GM12878 (cell line): Measurements from ENCODE around the gene SIGLEC6. TPM values are rescaled to one million over a fixed set of nuclear protein-coding genes. Genes with fewer than 3 reads are reported as not detected.

Experiments
- ATAC-seq: fragments of 200-7000 bp; cut with Tn5 transposase; 3 replicates; pipeline ENCODE4 v1.9.1; 2020; ENCODE audit warnings: mild to moderate bottlenecking, moderate library complexity
- BruUV-seq: library from RNA; stranded (reverse); fragments of 400-500 nt; replicated peaks from 2 replicates; lab custom pipeline; 2021; lab: Mats Ljungman, UMichigan
- CTCF ChIA-PET: fragments of 300-600 bp; sonication (Branson Sonifier 250); formaldehyde crosslinking; extraction: SDS; loops from one replicate; lab custom pipeline; 2021; ENCODE audit warnings: inconsistent platforms; lab: Yijun Ruan, JAX
- POLR2A ChIA-PET: fragments of 350-600 bp; formaldehyde crosslinking; extraction: SDS; loops from one replicate; lab custom pipeline; 2021; ENCODE audit warnings: inconsistent platforms; lab: Charles Lee
- RAD21 ChIA-PET: fragments of 300-600 bp; sonication (Branson Sonifier 250); formaldehyde crosslinking; loops from one replicate; lab custom pipeline; 2023; ENCODE audit warnings: antibody characterized with exemption; ENCODE audit not compliant: unreplicated experiment; lab: Charles Lee
- SMC1A ChIA-PET: fragments of 300-600 bp; sonication (Branson Sonifier 250); formaldehyde crosslinking; loops from one replicate; lab custom pipeline; 2023; ENCODE audit not compliant: unreplicated experiment, uncharacterized antibody; lab: Charles Lee
- DNase-seq: peaks from one replicate; pipeline ENCODE4 v3.0.0-alpha.2; 2011; ENCODE audit warnings: low read depth, low spot score
- FAIRE-seq: peaks from 3 replicates; lab custom pipeline; 2011; peaks lifted over from hg19 to GRCh38; lab: Jason Lieb, UNC
- H2AFZ ChIP-seq: 2 replicates; pipeline ENCODE4 v1.6.0; 2011; ENCODE audit warnings: low read depth, low read length, control low read depth; ENCODE audit not compliant: control insufficient read depth
- H3K27ac ChIP-seq: 2 replicates; pipeline ENCODE4 v1.5.1; 2011; ENCODE audit warnings: control low read depth; ENCODE audit not compliant: control insufficient read depth, insufficient read depth
- H3K27me3 ChIP-seq, 2 experiments: replicated peaks in 1 of 2; 2 replicates each; pipeline versions ENCODE4 v1.6.0 to v1.6.1; 2011; ENCODE audit warnings: low read length in 1 of 2; ENCODE audit not compliant: control insufficient read depth in 2 of 2, insufficient read depth in 2 of 2
- H3K36me3 ChIP-seq, 2 experiments: 2 replicates each; pipeline ENCODE4 v1.5.1; 2011; ENCODE audit warnings: low read length in 1 of 2; ENCODE audit not compliant: control insufficient read depth in 2 of 2, insufficient read depth in 2 of 2
- H3K4me1 ChIP-seq: 2 replicates; pipeline ENCODE4 v1.6.1; 2011; ENCODE audit warnings: mild to moderate bottlenecking, low read length, moderate library complexity, mixed read lengths; ENCODE audit not compliant: control insufficient read depth, insufficient read depth
- H3K4me2 ChIP-seq: 2 replicates; pipeline ENCODE4 v1.6.0; 2011; ENCODE audit warnings: control low read depth; ENCODE audit not compliant: control insufficient read depth, insufficient read depth
- H3K4me3 ChIP-seq: fragments of 200-600 bp; sonication (generic); 2 replicates; pipeline ENCODE4 v1.5.1; 2016
- H3K79me2 ChIP-seq: 2 replicates; pipeline ENCODE4 v1.6.0; 2011; ENCODE audit warnings: low read length; ENCODE audit not compliant: control insufficient read depth, insufficient read depth
- H3K9ac ChIP-seq: 2 replicates; pipeline ENCODE4 v1.8.0; 2011; ENCODE audit warnings: low read length, control low read depth, mixed read lengths; ENCODE audit not compliant: control insufficient read depth, insufficient read depth
- H3K9me3 ChIP-seq: replicated peaks from 3 replicates; pipeline ENCODE4 v1.5.1; 2011; ENCODE audit warnings: mild to moderate bottlenecking, low read length; ENCODE audit not compliant: control insufficient read depth, insufficient read depth
- H4K20me1 ChIP-seq: 2 replicates; pipeline ENCODE4 v1.6.0; 2011; ENCODE audit not compliant: control insufficient read depth, insufficient read depth
- EZH2 ChIP-seq: IDR thresholded peaks from 2 replicates; pipeline ENCODE4 v1.6.1; 2012; ENCODE audit warnings: low read depth, mild to moderate bottlenecking, control low read depth, inconsistent platforms, low read length, borderline replicate concordance; ENCODE audit not compliant: control insufficient read depth
- FOXK2 ChIP-seq: fragments of 450-650 bp; IDR thresholded peaks from 2 replicates; pipeline ENCODE4 v1.6.1; 2017; ENCODE audit warnings: mild to moderate bottlenecking, moderate library complexity
- IKZF2 ChIP-seq, 2 experiments: fragments of 450-650 bp; IDR thresholded peaks; 2 replicates each; pipeline ENCODE4 v1.6.1; 2017; ENCODE audit warnings: mild to moderate bottlenecking in 2 of 2, moderate library complexity in 2 of 2
- MEF2B ChIP-seq: fragments of 450-650 bp; IDR thresholded peaks from 2 replicates; pipeline ENCODE4 v1.6.1; 2018; ENCODE audit warnings: mild to moderate bottlenecking, moderate library complexity; ENCODE audit not compliant: partially characterized antibody, poor library complexity, severe bottlenecking
- MTA3 ChIP-seq: IDR thresholded peaks from 2 replicates; pipeline ENCODE4 v1.6.1; 2012; ENCODE audit warnings: low read length, inconsistent platforms, borderline replicate concordance
- ZNF24 ChIP-seq: fragments of 450-650 bp; IDR thresholded peaks from 2 replicates; pipeline ENCODE4 v1.6.1; 2017; ENCODE audit warnings: antibody characterized with exemption, mild to moderate bottlenecking
- WGBS: methylation state at CpG from one replicate; pipeline ENCODE4 v1.1.6; 2016; ENCODE audit warnings: low lambda C conversion rate; ENCODE audit not compliant: insufficient replicate concordance, insufficient coverage; ENCODE audit errors: missing lambda C conversion rate; 5-methylcytosine and 5-hydroxymethylcytosine counted together
- in situ Hi-C: fragments of 300-500 bp; cut with MboI; formaldehyde crosslinking; loops from 9 replicates; pipeline ENCODE4 v1.14.3; 2018; ENCODE audit warnings: mixed read lengths
- intact Hi-C: fragments of 100-400 bp; cut with micrococcal nuclease; formaldehyde crosslinking; loops from one replicate; pipeline ENCODE4 v1.14.2; 2022; ENCODE audit not compliant: unreplicated experiment
- polyA plus RNA-seq, 11 experiments: library from polyadenylated mRNA; depleted of rRNA in 4 of 11; unstranded in 6 of 11; stranded (reverse) in 5 of 11; fragments of >200 nt; fragmentation: Nextera tagmentation in 4 of 11; fragmentation: Illumina TruSeq in 1 of 11; extraction: Ambion mirVana in 4 of 11; extraction: Trizol in 1 of 11; gene quantifications; 1 replicate in 1 of 11; 2 replicates in 10 of 11; pipeline versions ENCODE4 v1.2.1 to v1.2.3, GENCODE V29; 2011 to 2016; ENCODE audit warnings: inconsistent platforms in 2 of 11, missing spikeins in 2 of 11, low read depth in 1 of 11
- total RNA-seq, 4 experiments: library from RNA; depleted of rRNA in 3 of 4; stranded (reverse); fragments of >200 nt in 3 of 4; fragmentation: Illumina TruSeq in 1 of 4; extraction: Trizol in 1 of 4; gene quantifications; 2 replicates each; pipeline versions ENCODE4 v1.2.1 to v1.2.3, GENCODE V29; 2013 to 2021
- TF ChIP-seq, protein P1 (sequence below): fragments of 450-650 bp; IDR thresholded peaks from 2 replicates; pipeline ENCODE4 v1.6.1; 2014; ENCODE audit warnings: mild to moderate bottlenecking
- TF ChIP-seq, protein P2 (sequence below): IDR thresholded peaks from 2 replicates; pipeline ENCODE4 v1.6.1; 2011; ENCODE audit warnings: borderline replicate concordance, low read depth, mild to moderate bottlenecking, moderate library complexity, low read length; ENCODE audit not compliant: insufficient read depth, poor library complexity, severe bottlenecking
- TF ChIP-seq, protein P3 (sequence below): fragments of 450-650 bp; IDR thresholded peaks from 2 replicates; pipeline ENCODE4 v1.6.1; 2017; ENCODE audit warnings: mild to moderate bottlenecking
- TF ChIP-seq, protein P4 (sequence below): IDR thresholded peaks from 2 replicates; pipeline ENCODE4 v1.6.1; 2012; ENCODE audit warnings: low read length, inconsistent platforms

SIGLEC6 gene
- total and polyA plus RNA-seq, 10 of the 15 experiments (the other 5 are each of a cell fraction or from before 2014, with no cell fraction given) = 0.08 to 0.40 (median 0.27) TPM; not detected in 2

DNA sequence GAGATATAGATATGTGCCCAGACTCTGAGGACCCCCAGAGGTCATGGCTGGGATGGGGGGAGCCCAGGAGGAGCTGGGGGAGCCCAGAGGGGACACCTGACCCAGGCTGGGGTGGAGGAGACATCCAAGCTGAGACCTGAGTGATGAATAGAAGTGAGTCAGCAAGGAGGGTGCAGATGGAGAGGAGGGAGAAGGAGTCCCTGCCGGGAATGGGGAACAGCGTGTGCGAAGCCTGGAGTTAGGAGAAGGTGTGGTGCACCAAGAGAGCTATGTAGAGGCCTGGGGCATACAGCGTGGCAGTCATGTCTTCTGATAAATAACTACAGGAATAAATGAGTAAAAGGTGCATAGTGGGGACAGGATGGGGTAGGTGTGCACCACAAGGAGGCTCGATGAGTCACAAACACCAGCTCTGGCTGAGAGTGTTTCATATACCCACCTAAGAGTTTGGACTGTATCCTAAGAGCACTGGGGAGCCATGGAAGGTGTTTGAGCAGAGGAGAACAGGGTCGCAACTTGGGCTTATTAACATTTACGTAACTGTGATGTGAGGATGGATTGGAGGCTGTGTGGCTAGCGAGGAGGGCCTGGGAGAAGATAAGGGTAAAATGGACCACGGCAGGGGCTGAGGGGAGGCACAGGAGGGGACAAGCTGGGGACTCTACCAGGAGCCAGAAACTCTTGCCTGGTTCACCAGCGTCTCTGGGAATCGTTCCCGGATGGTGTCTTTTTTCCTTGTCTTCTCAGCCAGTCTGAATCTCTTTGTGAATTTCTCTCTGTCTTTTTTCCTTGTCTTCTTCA, 51.7 kb downstream of the SIGLEC6 start (continued):
- no peak for TF ChIP-seq EZH2
- TF ChIP-seq, protein P1, sequence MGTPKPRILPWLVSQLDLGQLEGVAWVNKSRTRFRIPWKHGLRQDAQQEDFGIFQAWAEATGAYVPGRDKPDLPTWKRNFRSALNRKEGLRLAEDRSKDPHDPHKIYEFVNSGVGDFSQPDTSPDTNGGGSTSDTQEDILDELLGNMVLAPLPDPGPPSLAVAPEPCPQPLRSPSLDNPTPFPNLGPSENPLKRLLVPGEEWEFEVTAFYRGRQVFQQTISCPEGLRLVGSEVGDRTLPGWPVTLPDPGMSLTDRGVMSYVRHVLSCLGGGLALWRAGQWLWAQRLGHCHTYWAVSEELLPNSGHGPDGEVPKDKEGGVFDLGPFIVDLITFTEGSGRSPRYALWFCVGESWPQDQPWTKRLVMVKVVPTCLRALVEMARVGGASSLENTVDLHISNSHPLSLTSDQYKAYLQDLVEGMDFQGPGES = no peak
- TF ChIP-seq, protein P2, sequence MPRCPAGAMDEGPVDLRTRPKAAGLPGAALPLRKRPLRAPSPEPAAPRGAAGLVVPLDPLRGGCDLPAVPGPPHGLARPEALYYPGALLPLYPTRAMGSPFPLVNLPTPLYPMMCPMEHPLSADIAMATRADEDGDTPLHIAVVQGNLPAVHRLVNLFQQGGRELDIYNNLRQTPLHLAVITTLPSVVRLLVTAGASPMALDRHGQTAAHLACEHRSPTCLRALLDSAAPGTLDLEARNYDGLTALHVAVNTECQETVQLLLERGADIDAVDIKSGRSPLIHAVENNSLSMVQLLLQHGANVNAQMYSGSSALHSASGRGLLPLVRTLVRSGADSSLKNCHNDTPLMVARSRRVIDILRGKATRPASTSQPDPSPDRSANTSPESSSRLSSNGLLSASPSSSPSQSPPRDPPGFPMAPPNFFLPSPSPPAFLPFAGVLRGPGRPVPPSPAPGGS = no peak

DNA sequence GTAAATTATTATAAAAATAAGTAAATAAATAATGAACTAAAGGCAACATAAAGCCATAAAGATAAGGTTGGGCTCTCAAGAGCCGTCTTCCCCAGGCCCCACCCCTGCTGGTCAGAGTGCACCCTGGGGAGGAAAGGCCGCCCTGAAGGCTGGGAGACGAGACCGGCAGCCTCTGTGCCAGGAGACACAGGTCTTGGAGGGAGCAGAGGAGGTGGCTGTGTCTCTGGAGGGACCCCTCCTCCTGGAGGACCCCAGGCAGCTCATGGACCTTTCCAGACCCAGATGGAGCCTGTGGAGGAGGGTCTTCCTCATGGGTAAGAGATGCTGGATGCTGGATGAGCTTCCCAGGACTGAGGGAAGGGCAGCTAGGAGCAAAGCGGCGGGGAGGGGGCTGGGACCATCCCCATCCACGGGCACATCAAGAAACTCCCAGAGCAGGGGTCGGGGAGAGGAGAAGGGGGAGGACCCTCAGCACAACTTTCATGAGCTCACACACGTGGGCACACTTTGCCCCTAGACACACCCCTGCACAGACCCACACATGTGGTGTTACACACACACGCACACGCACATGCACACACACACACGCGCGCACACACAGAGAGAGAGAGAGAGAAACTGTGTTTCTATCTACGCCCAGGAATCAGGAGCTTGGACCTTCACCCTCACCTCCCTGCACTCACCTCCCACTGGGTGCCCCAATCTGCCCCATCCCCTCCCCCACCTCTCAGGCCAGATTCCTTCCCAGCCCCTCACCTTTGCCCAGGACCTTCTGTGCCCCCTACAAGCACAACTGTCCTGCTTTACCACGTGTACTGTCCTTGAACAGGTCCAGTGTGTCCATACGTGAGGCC, 52.9 kb downstream of the SIGLEC6 start, which contains the start of gene CEACAM18:
CEACAM18 (plus strand) TSS at position 159 of the 854 bp plus-strand sequence.
- ChIA-PET POLR2A (no interaction called here), SMC1A (no interaction called here), RAD21 (no interaction called here), CTCF (interaction anchor here (1.0 kb wide), 1 partner anchor 36 kb away, joined by 3 read pairs; no protein-coding TSS in a partner anchor)
- no peaks in the 10 kb centered on the region for H3K79me2 ChIP-seq
- no peaks in the 10 kb centered on the region for H3K4me1 ChIP-seq
- no peak for DNase-seq
- H3K9me3 ChIP-seq = no peaks in the 10 kb centered on the region; the same call in 2 of the 3 replicates
- intact Hi-C loops = no loop called here
- H3K36me3 ChIP-seq = no peaks in the 10 kb centered on the region
- in situ Hi-C loops = no loop called here
- no peak within 1 kb of the TSS for H3K4me3 ChIP-seq
- H3K4me2 ChIP-seq = no peak within 1 kb of the TSS
- ATAC-seq = no peak
- no peak within 1 kb of the TSS for H3K27ac ChIP-seq
- H3K27me3 ChIP-seq = peaks cover 0 to 4% of the 10 kb centered on the region in 2 experiments; a peak in 2 of 4 replicates
- no peak within 1 kb of the TSS for H3K9ac ChIP-seq
- no peak for FAIRE-seq
- H4K20me1 ChIP-seq = no peaks in the 10 kb centered on the region
- BruUV-seq = no TSS peak
- no peak within 1 kb of the TSS for H2AFZ ChIP-seq
- WGBS = 36% methylated on average over 17 of the region's 17 CpGs
- no peak for TF ChIP-seq FOXK2
- no peak for TF ChIP-seq MTA3
- no peak for TF ChIP-seq MEF2B
- TF ChIP-seq, protein P3, sequence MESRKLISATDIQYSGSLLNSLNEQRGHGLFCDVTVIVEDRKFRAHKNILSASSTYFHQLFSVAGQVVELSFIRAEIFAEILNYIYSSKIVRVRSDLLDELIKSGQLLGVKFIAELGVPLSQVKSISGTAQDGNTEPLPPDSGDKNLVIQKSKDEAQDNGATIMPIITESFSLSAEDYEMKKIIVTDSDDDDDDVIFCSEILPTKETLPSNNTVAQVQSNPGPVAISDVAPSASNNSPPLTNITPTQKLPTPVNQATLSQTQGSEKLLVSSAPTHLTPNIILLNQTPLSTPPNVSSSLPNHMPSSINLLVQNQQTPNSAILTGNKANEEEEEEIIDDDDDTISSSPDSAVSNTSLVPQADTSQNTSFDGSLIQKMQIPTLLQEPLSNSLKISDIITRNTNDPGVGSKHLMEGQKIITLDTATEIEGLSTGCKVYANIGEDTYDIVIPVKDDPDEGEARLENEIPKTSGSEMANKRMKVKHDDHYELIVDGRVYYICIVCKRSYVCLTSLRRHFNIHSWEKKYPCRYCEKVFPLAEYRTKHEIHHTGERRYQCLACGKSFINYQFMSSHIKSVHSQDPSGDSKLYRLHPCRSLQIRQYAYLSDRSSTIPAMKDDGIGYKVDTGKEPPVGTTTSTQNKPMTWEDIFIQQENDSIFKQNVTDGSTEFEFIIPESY = no peak
- no peak for TF ChIP-seq ZNF24
- no peak for TF ChIP-seq IKZF2 (IDR thresholded peaks at IDR 0.05)
- TF ChIP-seq, protein P4, sequence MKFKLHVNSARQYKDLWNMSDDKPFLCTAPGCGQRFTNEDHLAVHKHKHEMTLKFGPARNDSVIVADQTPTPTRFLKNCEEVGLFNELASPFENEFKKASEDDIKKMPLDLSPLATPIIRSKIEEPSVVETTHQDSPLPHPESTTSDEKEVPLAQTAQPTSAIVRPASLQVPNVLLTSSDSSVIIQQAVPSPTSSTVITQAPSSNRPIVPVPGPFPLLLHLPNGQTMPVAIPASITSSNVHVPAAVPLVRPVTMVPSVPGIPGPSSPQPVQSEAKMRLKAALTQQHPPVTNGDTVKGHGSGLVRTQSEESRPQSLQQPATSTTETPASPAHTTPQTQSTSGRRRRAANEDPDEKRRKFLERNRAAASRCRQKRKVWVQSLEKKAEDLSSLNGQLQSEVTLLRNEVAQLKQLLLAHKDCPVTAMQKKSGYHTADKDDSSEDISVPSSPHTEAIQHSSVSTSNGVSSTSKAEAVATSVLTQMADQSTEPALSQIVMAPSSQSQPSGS = no peak
